Measurements from ENCODE around the gene KAZN. TPM values are rescaled to one million over a fixed set of nuclear protein-coding genes. Genes with fewer than 3 reads are reported as not detected.

KAZN gene
- total and polyA plus RNA-seq, 4 donors, result 4.4 to 19.3 (median 9.6) TPM

DNA sequence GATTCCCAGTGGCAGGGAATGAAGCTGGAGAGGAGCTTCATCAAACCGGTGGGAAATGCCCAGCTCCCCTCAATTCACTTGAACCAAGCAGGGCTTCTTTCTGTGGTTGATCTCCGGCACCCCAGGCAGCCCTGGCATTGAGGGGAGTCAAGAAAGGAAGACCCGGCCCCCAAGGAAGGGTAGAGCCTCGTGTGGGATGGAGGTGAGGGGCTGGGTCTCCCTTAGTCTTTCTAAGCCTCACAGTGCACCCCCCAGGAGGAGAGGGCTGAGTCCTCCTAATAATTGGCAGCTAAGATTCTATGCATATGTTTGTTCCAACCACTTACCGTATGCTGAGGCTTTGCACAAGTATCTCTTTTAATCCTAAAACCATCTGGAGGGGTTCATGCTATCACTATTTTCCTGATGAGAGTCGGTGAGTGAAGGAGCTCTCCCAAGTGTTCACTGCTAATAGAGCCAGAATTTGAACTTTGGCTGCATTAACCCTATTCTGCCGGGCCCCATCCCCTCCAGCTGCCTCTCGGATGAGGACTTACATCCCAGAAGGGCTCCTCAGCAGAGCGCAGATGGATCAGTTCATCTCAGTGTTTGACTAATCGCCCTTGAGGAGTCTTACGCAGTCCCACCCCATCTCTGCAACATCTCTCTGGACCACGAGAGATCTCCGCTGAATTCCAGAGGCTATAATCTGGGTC lies 521.9 kb downstream of the KAZN start:
- Histone ChIP-seq H3K4me3 (ENCODE audit: low read length in 2 of 2) (no peak overlapping the region), H3K9me3 (ENCODE audit: control insufficient read depth, low read length) (no peaks in the 10 kb centered on the region), H3K36me3 (ENCODE audit: control insufficient read depth in 1 of 2, insufficient read depth in 2 of 2, low read length in 1 of 2) (no peaks in the 10 kb centered on the region), H3K27ac (ENCODE audit: low read depth in 1 of 2, low read length in 2 of 2) (no peak overlapping the region), H3K4me1 (ENCODE audit: control insufficient read depth in 1 of 2, insufficient read depth in 2 of 2, low read length in 2 of 2) (no peaks in the 10 kb centered on the region), H3K27me3 (ENCODE audit: control insufficient read depth in 1 of 2, insufficient read depth in 2 of 2, low read length in 1 of 2) (no peaks in the 10 kb centered on the region)
- intact Hi-C loops (cut with DNase I), result no loop called here
- WGBS, 2 donors, result 88 to 91% methylated on average over 13 of the region's 13 CpGs
- ATAC-seq (ENCODE audit: low FRiP score) (no peak), DNase-seq (peak in 1 of 2 donors; percentile 32)

DNA sequence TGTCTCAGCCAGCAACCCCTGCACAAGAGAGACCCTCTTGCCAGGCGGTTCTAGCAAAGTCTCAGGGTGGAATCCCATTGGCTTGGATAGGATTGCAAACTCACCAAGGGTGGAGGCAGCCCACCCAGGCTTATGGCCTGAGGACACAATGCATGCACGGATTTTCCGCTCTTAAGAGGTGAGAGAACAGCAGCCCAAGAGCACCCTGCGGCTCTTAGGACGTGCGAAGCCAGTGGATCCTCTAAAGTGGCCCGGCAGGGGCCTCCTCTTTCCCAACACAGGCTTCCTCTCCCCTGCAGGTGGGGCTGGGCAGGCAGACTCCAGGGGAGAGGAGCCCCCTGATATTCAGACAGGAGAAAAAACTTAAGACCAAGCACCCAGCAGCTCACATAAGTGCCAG lies 523.8 kb downstream of the KAZN start:
- ATAC-seq (ENCODE audit: low FRiP score), result no peak
- peak in 1 of 2 donors; percentile 33 for DNase-seq
- Histone ChIP-seq H3K27me3 (ENCODE audit: control insufficient read depth in 1 of 2, insufficient read depth in 2 of 2, low read length in 1 of 2) (no peaks in the 10 kb centered on the region), H3K36me3 (ENCODE audit: control insufficient read depth in 1 of 2, insufficient read depth in 2 of 2, low read length in 1 of 2) (no peaks in the 10 kb centered on the region), H3K4me1 (ENCODE audit: control insufficient read depth in 1 of 2, insufficient read depth in 2 of 2, low read length in 2 of 2) (no peaks in the 10 kb centered on the region), H3K27ac (ENCODE audit: low read depth in 1 of 2, low read length in 2 of 2) (no peak overlapping the region), H3K4me3 (ENCODE audit: low read length in 2 of 2) (no peak overlapping the region), H3K9me3 (ENCODE audit: control insufficient read depth, low read length) (no peaks in the 10 kb centered on the region)
- 92 to 93% methylated on average over 7 of the region's 7 CpGs for WGBS, 2 donors
- intact Hi-C loops (cut with DNase I), result no loop called here

DNA sequence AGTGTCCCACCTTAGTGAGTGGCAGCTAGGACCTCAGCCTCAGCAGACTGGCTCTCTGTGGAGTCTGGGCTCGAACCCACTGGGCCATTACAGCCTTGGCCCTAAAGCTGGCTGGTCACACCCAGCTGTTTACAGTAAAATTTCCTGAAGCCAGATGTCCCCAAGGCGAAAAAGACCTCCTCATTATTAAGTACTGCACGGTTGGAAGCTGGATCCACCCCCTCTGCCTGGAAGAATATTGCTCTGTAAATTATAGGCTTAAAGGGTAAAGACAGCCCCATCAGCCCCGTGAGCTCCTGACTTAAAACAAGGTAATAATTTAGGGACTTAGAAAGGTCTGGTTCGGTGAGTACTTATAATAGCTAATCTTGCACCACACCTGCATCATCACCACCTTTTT lies 524.8 kb downstream of the KAZN start:
- intact Hi-C loops (cut with DNase I), result no loop called here
- H3K4me3 ChIP-seq (ENCODE audit: low read length in 2 of 2), result no peak overlapping the region
- no peak for ATAC-seq (ENCODE audit: low FRiP score)
- H3K36me3 ChIP-seq (ENCODE audit: control insufficient read depth in 1 of 2, insufficient read depth in 2 of 2, low read length in 1 of 2), result no peaks in the 10 kb centered on the region
- no peak for DNase-seq
- H3K27ac ChIP-seq (ENCODE audit: low read depth in 1 of 2, low read length in 2 of 2), result no peak overlapping the region
- 85 to 88% methylated on average over 5 of the region's 5 CpGs for WGBS, 2 donors
- no peaks in the 10 kb centered on the region for H3K9me3 ChIP-seq (ENCODE audit: control insufficient read depth, low read length)
- H3K4me1 ChIP-seq (ENCODE audit: control insufficient read depth in 1 of 2, insufficient read depth in 2 of 2, low read length in 2 of 2), result no peaks in the 10 kb centered on the region
- no peaks in the 10 kb centered on the region for H3K27me3 ChIP-seq (ENCODE audit: control insufficient read depth in 1 of 2, insufficient read depth in 2 of 2, low read length in 1 of 2)

DNA sequence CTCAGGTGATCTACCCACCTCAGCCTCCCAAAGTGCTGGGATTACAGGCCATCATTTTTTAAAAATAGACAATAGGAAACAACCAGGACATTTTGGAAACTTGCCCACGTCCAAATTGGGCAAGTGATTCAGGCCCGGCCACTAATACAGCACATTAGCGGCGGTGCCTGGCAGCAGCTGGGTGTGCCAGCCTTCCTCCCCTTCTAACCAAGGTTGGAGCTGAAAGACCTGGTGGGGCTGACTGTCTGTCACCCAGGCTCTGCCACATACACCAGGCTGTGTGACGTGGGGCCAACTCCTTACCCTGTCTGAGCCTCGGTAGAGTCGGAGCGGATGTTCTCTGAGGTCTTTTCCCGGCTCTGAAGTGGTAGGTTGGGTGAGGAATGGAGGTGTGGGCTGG lies 525.4 kb downstream of the KAZN start:
- DNase-seq, result no peak
- no peak for ATAC-seq (ENCODE audit: low FRiP score)
- Histone ChIP-seq H3K4me1 (ENCODE audit: control insufficient read depth in 1 of 2, insufficient read depth in 2 of 2, low read length in 2 of 2) (no peaks in the 10 kb centered on the region), H3K36me3 (ENCODE audit: control insufficient read depth in 1 of 2, insufficient read depth in 2 of 2, low read length in 1 of 2) (no peaks in the 10 kb centered on the region), H3K27ac (ENCODE audit: low read depth in 1 of 2, low read length in 2 of 2) (no peak overlapping the region), H3K9me3 (ENCODE audit: control insufficient read depth, low read length) (no peaks in the 10 kb centered on the region), H3K27me3 (ENCODE audit: control insufficient read depth in 1 of 2, insufficient read depth in 2 of 2, low read length in 1 of 2) (no peaks in the 10 kb centered on the region), H3K4me3 (ENCODE audit: low read length in 2 of 2) (no peak overlapping the region)
- intact Hi-C loops (cut with DNase I), result no loop called here
- whole genome bisulfite sequencing, 2 donors, result 87 to 90% methylated on average over 9 of the region's 9 CpGs

DNA sequence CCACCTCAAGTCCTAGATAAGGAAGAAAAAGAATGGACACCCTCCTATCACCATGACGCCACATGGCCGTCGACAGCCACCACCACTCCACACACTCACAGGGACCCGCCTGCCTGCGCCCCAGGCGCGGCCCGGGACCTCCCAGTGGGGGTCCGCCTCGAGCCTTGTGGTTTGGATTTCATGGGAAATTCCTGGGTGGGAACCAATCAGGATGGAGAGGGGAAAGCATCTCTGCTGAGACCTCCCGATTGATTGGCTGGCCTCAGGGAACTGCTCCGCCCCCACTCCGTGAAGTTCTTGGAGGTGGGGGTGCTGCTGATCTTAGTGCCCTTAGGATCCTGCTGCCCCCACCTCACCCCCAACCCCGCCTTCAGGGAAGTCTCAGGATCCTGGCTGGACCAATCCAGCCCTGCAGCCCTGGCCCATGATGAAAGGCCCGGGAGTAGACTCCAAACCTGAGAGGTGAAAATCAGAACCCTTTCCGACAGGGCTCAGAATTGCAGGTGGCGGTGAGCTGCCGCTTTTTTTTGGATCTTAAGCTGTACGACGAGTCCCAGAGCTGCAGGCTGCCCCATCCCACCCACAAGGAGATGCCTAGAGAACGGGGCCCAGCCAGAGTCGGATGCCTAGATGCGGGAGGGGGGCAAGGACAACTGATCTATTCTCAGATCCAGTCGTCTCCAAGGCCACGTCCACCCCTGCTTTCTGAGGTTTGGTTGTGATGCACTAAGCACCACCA lies 526.0 kb downstream of the KAZN start:
- Histone ChIP-seq H3K27ac (ENCODE audit: low read depth in 1 of 2, low read length in 2 of 2) (no peak overlapping the region), H3K36me3 (ENCODE audit: control insufficient read depth in 1 of 2, insufficient read depth in 2 of 2, low read length in 1 of 2) (no peaks in the 10 kb centered on the region), H3K4me3 (ENCODE audit: low read length in 2 of 2) (no peak overlapping the region), H3K27me3 (ENCODE audit: control insufficient read depth in 1 of 2, insufficient read depth in 2 of 2, low read length in 1 of 2) (no peaks in the 10 kb centered on the region), H3K9me3 (ENCODE audit: control insufficient read depth, low read length) (peaks cover under 1% of the 10 kb centered on the region), H3K4me1 (ENCODE audit: control insufficient read depth in 1 of 2, insufficient read depth in 2 of 2, low read length in 2 of 2) (no peaks in the 10 kb centered on the region)
- ATAC-seq (ENCODE audit: low FRiP score) (no peak), DNase-seq (no peak)
- intact Hi-C loops (cut with DNase I), result no loop called here
- 88 to 93% methylated on average over 25 of the region's 25 CpGs for WGBS, 2 donors

DNA sequence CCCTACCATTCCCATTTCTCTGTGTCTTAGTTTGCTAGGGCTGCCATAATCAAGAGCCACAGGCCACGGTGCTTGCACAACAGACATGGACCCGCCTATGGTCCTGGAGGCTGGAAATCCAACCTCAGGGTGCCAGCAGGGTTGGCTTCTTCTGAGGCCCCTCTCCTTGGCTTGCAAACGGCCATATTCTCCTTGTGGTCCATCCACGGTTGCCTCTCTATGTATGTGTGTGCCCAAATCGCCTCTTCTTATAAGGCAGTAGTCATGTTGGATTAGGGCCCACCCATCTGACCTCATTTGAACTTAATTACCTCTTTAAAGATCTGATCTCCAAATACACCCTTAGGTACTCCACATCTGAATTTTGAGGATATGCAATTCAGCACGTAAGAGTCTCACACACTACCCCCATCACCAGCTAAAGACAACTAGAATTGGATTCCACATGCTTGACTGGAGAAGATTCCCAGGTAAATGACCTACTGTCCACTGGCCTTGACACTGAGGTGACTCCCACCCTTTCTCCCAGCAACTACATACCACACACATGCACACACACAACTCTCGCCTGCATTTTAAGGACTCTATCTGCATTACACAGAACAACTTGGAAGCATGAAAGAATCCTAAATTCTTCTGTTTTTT lies 526.7 kb downstream of the KAZN start:
- Histone ChIP-seq H3K27me3 (ENCODE audit: control insufficient read depth in 1 of 2, insufficient read depth in 2 of 2, low read length in 1 of 2) (no peaks in the 10 kb centered on the region), H3K9me3 (ENCODE audit: control insufficient read depth, low read length) (peaks cover 3% of the 10 kb centered on the region), H3K4me1 (ENCODE audit: control insufficient read depth in 1 of 2, insufficient read depth in 2 of 2, low read length in 2 of 2) (no peaks in the 10 kb centered on the region), H3K27ac (ENCODE audit: low read depth in 1 of 2, low read length in 2 of 2) (no peak overlapping the region), H3K4me3 (ENCODE audit: low read length in 2 of 2) (no peak overlapping the region), H3K36me3 (ENCODE audit: control insufficient read depth in 1 of 2, insufficient read depth in 2 of 2, low read length in 1 of 2) (no peaks in the 10 kb centered on the region)
- ATAC-seq (ENCODE audit: low FRiP score) (no peak), DNase-seq (no peak)
- WGBS, 2 donors, result 93% methylated on average over 7 of the region's 7 CpGs
- intact Hi-C loops (cut with DNase I), result no loop called here

DNA sequence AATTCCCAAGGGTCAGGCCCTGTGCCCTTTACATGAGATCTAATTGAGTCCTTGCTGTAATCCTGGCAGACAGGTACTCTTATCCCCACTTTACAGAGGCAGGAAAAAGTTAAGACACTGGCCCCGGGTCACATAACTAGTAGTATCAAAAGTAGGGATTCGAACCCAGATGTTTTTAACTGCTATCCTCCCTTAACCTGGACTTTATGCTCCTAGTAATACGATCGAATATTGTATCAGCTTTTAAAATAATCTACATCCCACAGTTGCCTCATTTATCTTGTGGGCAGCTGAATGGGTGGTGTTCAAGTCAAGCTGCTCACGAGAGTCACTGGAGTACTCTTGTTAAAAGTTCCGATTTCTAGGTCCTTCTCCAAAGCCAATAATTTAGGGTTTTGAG lies 529.6 kb downstream of the KAZN start:
- H3K9me3 ChIP-seq (ENCODE audit: control insufficient read depth, low read length), result peaks cover 3% of the 10 kb centered on the region
- intact Hi-C loops (cut with DNase I), result loop anchor here (1.0 to 2.0 kb wide), 3 partner anchors 144 to 177 kb away; no protein-coding TSS in a partner anchor
- no peaks in the 10 kb centered on the region for H3K36me3 ChIP-seq (ENCODE audit: control insufficient read depth in 1 of 2, insufficient read depth in 2 of 2, low read length in 1 of 2)
- ATAC-seq (ENCODE audit: low FRiP score), result no peak
- no peak overlapping the region for H3K27ac ChIP-seq (ENCODE audit: low read depth in 1 of 2, low read length in 2 of 2)
- H3K27me3 ChIP-seq (ENCODE audit: control insufficient read depth in 1 of 2, insufficient read depth in 2 of 2, low read length in 1 of 2), result no peaks in the 10 kb centered on the region
- DNase-seq, result no peak
- no peaks in the 10 kb centered on the region for H3K4me1 ChIP-seq (ENCODE audit: control insufficient read depth in 1 of 2, insufficient read depth in 2 of 2, low read length in 2 of 2)
- WGBS, 2 donors, result 75% methylated on average over 6 of the region's 6 CpGs
- H3K4me3 ChIP-seq (ENCODE audit: low read length in 2 of 2), result no peak overlapping the region

DNA sequence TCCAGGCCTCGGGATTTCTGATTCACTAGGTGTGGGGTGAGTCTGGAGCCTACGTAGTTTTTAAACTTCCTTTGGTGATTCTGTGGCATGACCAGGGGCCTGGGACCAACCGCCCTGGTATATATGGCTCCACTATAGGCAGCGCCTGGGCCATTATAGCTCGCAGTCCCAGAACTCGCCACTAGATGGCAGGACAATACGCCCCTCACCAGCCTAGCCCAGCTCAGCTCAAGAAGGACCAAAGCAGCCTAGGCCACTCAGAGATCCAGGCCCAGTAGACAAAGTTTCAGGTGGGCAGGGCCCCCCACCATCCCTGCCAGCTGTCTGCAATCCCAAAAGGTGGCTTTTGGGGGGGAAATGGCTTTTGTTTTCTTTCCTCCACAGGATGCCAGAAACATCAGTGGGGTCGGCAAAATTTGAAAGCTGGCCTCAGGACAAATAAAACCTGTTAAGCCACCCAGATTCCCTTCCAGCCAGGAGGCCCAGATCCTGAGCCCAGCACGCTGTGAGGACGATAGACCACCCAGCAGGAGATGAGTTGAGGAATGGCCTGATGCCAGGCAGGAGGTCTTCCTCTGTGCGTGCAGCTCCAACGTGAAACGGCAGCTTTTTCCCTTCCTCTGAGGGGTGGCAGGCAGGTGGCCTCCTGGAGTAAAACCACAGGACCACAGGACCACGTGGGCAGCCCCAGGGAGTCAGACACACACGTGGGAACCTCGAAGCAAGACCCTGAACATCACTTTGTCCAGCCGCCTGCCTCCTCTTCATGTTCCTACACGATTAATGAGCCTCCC lies 530.2 kb downstream of the KAZN start:
- no peaks in the 10 kb centered on the region for H3K4me1 ChIP-seq (ENCODE audit: control insufficient read depth in 1 of 2, insufficient read depth in 2 of 2, low read length in 2 of 2)
- intact Hi-C loops (cut with DNase I), result loop anchor here (1.0 to 2.0 kb wide), 3 partner anchors 144 to 176 kb away; no protein-coding TSS in a partner anchor
- WGBS, 2 donors, result 38 to 45% methylated on average over 18 of the region's 18 CpGs
- peaks cover 3% of the 10 kb centered on the region for H3K9me3 ChIP-seq (ENCODE audit: control insufficient read depth, low read length)
- H3K27me3 ChIP-seq (ENCODE audit: control insufficient read depth in 1 of 2, insufficient read depth in 2 of 2, low read length in 1 of 2), result no peaks in the 10 kb centered on the region
- ATAC-seq (ENCODE audit: low FRiP score) (peak; percentile 89), DNase-seq (peak; percentile 75 to 86)
- no peaks in the 10 kb centered on the region for H3K36me3 ChIP-seq (ENCODE audit: control insufficient read depth in 1 of 2, insufficient read depth in 2 of 2, low read length in 1 of 2)
- no peak overlapping the region for H3K27ac ChIP-seq (ENCODE audit: low read depth in 1 of 2, low read length in 2 of 2)
- no peak overlapping the region for H3K4me3 ChIP-seq (ENCODE audit: low read length in 2 of 2)
